GM12801 (cell line): ENCODE measurements around the gene OR51S1.

Source experiments
- TF ChIP-seq, protein P1 (sequence below): IDR thresholded peaks from one replicate; pipeline ENCODE4 v1.5.1; 2011; ENCODE audit warnings: control low read depth; ENCODE audit not compliant: insufficient read length; ENCODE audit errors: extremely low read depth

The OR51S1 gene

GRCh38 chr11:4798427-4799183 lies 50.4 kb downstream of the OR51S1 start:
- TF ChIP-seq, protein P1, sequence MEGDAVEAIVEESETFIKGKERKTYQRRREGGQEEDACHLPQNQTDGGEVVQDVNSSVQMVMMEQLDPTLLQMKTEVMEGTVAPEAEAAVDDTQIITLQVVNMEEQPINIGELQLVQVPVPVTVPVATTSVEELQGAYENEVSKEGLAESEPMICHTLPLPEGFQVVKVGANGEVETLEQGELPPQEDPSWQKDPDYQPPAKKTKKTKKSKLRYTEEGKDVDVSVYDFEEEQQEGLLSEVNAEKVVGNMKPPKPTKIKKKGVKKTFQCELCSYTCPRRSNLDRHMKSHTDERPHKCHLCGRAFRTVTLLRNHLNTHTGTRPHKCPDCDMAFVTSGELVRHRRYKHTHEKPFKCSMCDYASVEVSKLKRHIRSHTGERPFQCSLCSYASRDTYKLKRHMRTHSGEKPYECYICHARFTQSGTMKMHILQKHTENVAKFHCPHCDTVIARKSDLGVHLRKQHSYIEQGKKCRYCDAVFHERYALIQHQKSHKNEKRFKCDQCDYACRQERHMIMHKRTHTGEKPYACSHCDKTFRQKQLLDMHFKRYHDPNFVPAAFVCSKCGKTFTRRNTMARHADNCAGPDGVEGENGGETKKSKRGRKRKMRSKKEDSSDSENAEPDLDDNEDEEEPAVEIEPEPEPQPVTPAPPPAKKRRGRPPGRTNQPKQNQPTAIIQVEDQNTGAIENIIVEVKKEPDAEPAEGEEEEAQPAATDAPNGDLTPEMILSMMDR, result no peak
